Activated T-cell treated with anti-CD3 and anti-CD28 coated beads, Interleukin-2, amount 50 U/mL, for 72 hours (primary cell): Measurements from ENCODE around the gene OTUD4. TPM values are rescaled to one million over a fixed set of nuclear protein-coding genes. Genes with fewer than 3 reads are reported as not detected.
A peak's percentile ranks its signal among the peaks of the same experiment; 100 is the strongest.
"Not testable (repeated sequence)": the region's sequence is repeated elsewhere in the genome, so short reads cannot be mapped to it uniquely, and the experiment has no call there.

Experiments used
- ATAC-seq, 2 donors: fragments of 150-1000 bp; cut with Tn5 transposase; replicated peaks in 1 of 2; 2 replicates each; pipeline ENCODE4 v1.10.0; 2021; ENCODE audit warnings: moderate library complexity in 2 of 2, mild to moderate bottlenecking in 1 of 2
- DNase-seq, 2 donors: peaks; one replicate each; pipeline ENCODE4 v3.0.0; 2021 to 2022; ENCODE audit warnings: mixed read lengths in 1 of 2
- H3K27ac Mint-ChIP-seq: one replicate; pipeline ENCODE4 v1.8.0; 2022; ENCODE audit warnings: mild to moderate bottlenecking, moderate library complexity, mixed read lengths
- H3K27me3 Mint-ChIP-seq: one replicate; pipeline ENCODE4 v1.8.0; 2022; ENCODE audit warnings: low read depth, mixed read lengths
- H3K36me3 Mint-ChIP-seq, 2 donors: one replicate each; pipeline ENCODE4 v1.8.0; 2022; ENCODE audit warnings: mixed read lengths in 2 of 2, mild to moderate bottlenecking in 1 of 2; ENCODE audit not compliant: insufficient read depth in 2 of 2
- H3K4me1 Mint-ChIP-seq: one replicate; pipeline ENCODE4 v1.8.0; 2022; ENCODE audit warnings: low read depth, mixed read lengths
- H3K4me3 Mint-ChIP-seq, 2 donors: one replicate each; pipeline ENCODE4 v1.8.0; 2022; ENCODE audit warnings: mild to moderate bottlenecking in 2 of 2, mixed read lengths in 2 of 2, moderate library complexity in 2 of 2
- H3K9me3 Mint-ChIP-seq, 2 donors: one replicate each; pipeline ENCODE4 v1.8.0; 2022; ENCODE audit warnings: mixed read lengths in 2 of 2
- total RNA-seq, 2 donors: library from RNA; stranded (reverse); gene quantifications; one replicate each; pipeline ENCODE4 v1.2.3, GENCODE V29; 2022

Gene OTUD4
- total RNA-seq, 2 donors from 2014 or later, result 50.0 to 67.3 TPM

GRCh38 chr4:145176641-145177432, 3.6 kb downstream of the OTUD4 start:
- Mint-ChIP-seq H3K4me1 (peaks cover 51% of the 10 kb centered on the region), H3K9me3 (no peaks in the 10 kb centered on the region), H3K4me3 (peak overlapping the region; percentile 96 to 99), H3K27ac (peak overlapping the region; percentile 94), H3K27me3 (no peaks in the 10 kb centered on the region), H3K36me3 (peaks cover 22 to 26% of the 10 kb centered on the region in 2 donors)
- ATAC-seq (no peak), DNase-seq (no peak)

GRCh38 chr4:145171911-145172310, 8.5 kb downstream of the OTUD4 start:
- Mint-ChIP-seq H3K4me3 (no peak overlapping the region), H3K4me1 (peaks cover 69% of the 10 kb centered on the region), H3K9me3 (no peaks in the 10 kb centered on the region), H3K36me3 (peaks cover 17 to 43% of the 10 kb centered on the region in 2 donors), H3K27ac (peak overlapping the region; percentile 48), H3K27me3 (no peaks in the 10 kb centered on the region)
- DNase-seq, result no peak
- ATAC-seq, result no peak

- H3K4me3 Mint-ChIP-seq, result no peak overlapping the region
- H3K9me3 Mint-ChIP-seq, result no peaks in the 10 kb centered on the region
- peaks cover 58% of the 10 kb centered on the region for H3K4me1 Mint-ChIP-seq
- H3K27ac Mint-ChIP-seq, result peak overlapping the region; percentile 39
- H3K27me3 Mint-ChIP-seq, result no peaks in the 10 kb centered on the region
- no peak for ATAC-seq
- peaks cover 17 to 45% of the 10 kb centered on the region in 2 donors for H3K36me3 Mint-ChIP-seq
- DNase-seq, result no peak
These were observed 10.2 kb downstream of the OTUD4 start for GRCh38 chr4:145170223-145170622.

GRCh38 chr4:145168581-145169187, 11.7 kb downstream of the OTUD4 start:
- Mint-ChIP-seq H3K27ac (peak overlapping the region; percentile 61), H3K4me3 (no peak overlapping the region), H3K9me3 (no peaks in the 10 kb centered on the region), H3K36me3 (peaks cover 9 to 34% of the 10 kb centered on the region in 2 donors), H3K27me3 (no peaks in the 10 kb centered on the region), H3K4me1 (peaks cover 45% of the 10 kb centered on the region)
- ATAC-seq, result no peak
- no peak for DNase-seq

- H3K9me3 Mint-ChIP-seq, result no peaks in the 10 kb centered on the region
- no peak overlapping the region for H3K27ac Mint-ChIP-seq
- DNase-seq, result no peak
- no peak for ATAC-seq
- no peak overlapping the region for H3K4me3 Mint-ChIP-seq
- peaks cover 42% of the 10 kb centered on the region for H3K4me1 Mint-ChIP-seq
- H3K27me3 Mint-ChIP-seq, result no peaks in the 10 kb centered on the region
- peaks cover 9 to 30% of the 10 kb centered on the region in 2 donors for H3K36me3 Mint-ChIP-seq
These were observed 12.5 kb downstream of the OTUD4 start for GRCh38 chr4:145167887-145168286.

- H3K9me3 Mint-ChIP-seq, result no peaks in the 10 kb centered on the region
- peaks cover 13% of the 10 kb centered on the region for H3K4me1 Mint-ChIP-seq
- no peaks in the 10 kb centered on the region for H3K27me3 Mint-ChIP-seq
- DNase-seq, result no peak
- no peak for ATAC-seq
- peak overlapping the region; percentile 60 for H3K27ac Mint-ChIP-seq
- H3K36me3 Mint-ChIP-seq, result peaks cover 9 to 26% of the 10 kb centered on the region in 2 donors
- no peak overlapping the region for H3K4me3 Mint-ChIP-seq
These were observed 18.8 kb downstream of the OTUD4 start for GRCh38 chr4:145161549-145161948.

- Mint-ChIP-seq H3K4me3 (no peak overlapping the region), H3K9me3 (no peaks in the 10 kb centered on the region), H3K4me1 (peaks cover 36% of the 10 kb centered on the region), H3K27me3 (no peaks in the 10 kb centered on the region), H3K27ac (no peak overlapping the region), H3K36me3 (peaks cover 11 to 42% of the 10 kb centered on the region in 2 donors)
- DNase-seq (no peak), ATAC-seq (no peak)
These were observed 23.4 kb downstream of the OTUD4 start for GRCh38 chr4:145156986-145157385.

- DNase-seq (no peak), ATAC-seq (no peak)
- Mint-ChIP-seq H3K4me3 (no peak overlapping the region), H3K36me3 (peaks cover 4 to 41% of the 10 kb centered on the region in 2 donors), H3K4me1 (peaks cover 29% of the 10 kb centered on the region), H3K9me3 (no peaks in the 10 kb centered on the region), H3K27ac (peak overlapping the region; percentile 57), H3K27me3 (no peaks in the 10 kb centered on the region)
These were observed 25.0 kb downstream of the OTUD4 start for GRCh38 chr4:145155268-145155870.

- Mint-ChIP-seq H3K4me3 (no peak overlapping the region), H3K27me3 (no peaks in the 10 kb centered on the region), H3K27ac (peak overlapping the region; percentile 82), H3K36me3 (peaks cover 4 to 42% of the 10 kb centered on the region in 2 donors), H3K9me3 (no peaks in the 10 kb centered on the region), H3K4me1 (peaks cover 33% of the 10 kb centered on the region)
- ATAC-seq, result no peak
- no peak for DNase-seq
These were observed 25.8 kb downstream of the OTUD4 start for GRCh38 chr4:145154573-145154972.

GRCh38 chr4:145153904-145154298, 26.5 kb downstream of the OTUD4 start:
- H3K4me3 Mint-ChIP-seq, result peak overlapping the region in 1 of 2 donors; percentile 5
- H3K27me3 Mint-ChIP-seq, result no peaks in the 10 kb centered on the region
- H3K36me3 Mint-ChIP-seq, result peaks cover 7 to 42% of the 10 kb centered on the region in 2 donors
- ATAC-seq, result no peak
- H3K9me3 Mint-ChIP-seq, result no peaks in the 10 kb centered on the region
- H3K4me1 Mint-ChIP-seq, result peaks cover 33% of the 10 kb centered on the region
- peak overlapping the region; percentile 82 for H3K27ac Mint-ChIP-seq
- DNase-seq, result no peak

- peaks cover 7 to 39% of the 10 kb centered on the region in 2 donors for H3K36me3 Mint-ChIP-seq
These were observed 27.0 kb downstream of the OTUD4 start for GRCh38 chr4:145153181-145153903.

GRCh38 chr4:145148980-145149379, 31.4 kb downstream of the OTUD4 start:
- H3K4me3 Mint-ChIP-seq, result no peak overlapping the region
- peaks cover 8 to 45% of the 10 kb centered on the region in 2 donors for H3K36me3 Mint-ChIP-seq
- no peaks in the 10 kb centered on the region for H3K9me3 Mint-ChIP-seq
- no peak for DNase-seq
- H3K27ac Mint-ChIP-seq, result peak overlapping the region; percentile 36
- no peaks in the 10 kb centered on the region for H3K27me3 Mint-ChIP-seq
- no peak for ATAC-seq
- peaks cover 17% of the 10 kb centered on the region for H3K4me1 Mint-ChIP-seq

More at GRCh38 chr4:145153181-145153903, 27.0 kb downstream of the OTUD4 start:
- Mint-ChIP-seq H3K9me3 (no peaks in the 10 kb centered on the region), H3K27ac (peak overlapping the region; percentile 83), H3K27me3 (no peaks in the 10 kb centered on the region), H3K4me3 (no peak overlapping the region), H3K4me1 (peaks cover 33% of the 10 kb centered on the region)
- DNase-seq, result no peak
- no peak for ATAC-seq

- Mint-ChIP-seq H3K36me3 (peaks cover 8 to 32% of the 10 kb centered on the region in 2 donors), H3K27ac (peak overlapping the region; percentile 83), H3K4me1 (peaks cover 46% of the 10 kb centered on the region), H3K4me3 (peak overlapping the region in 1 of 2 donors; percentile 65)
- DNase-seq, H3K9me3 Mint-ChIP-seq, ATAC-seq, H3K27me3 Mint-ChIP-seq: not testable (repeated sequence)
These were observed 44.2 kb downstream of the OTUD4 start for GRCh38 chr4:145136219-145136618.
